GM12891 (cell line): Measurements from ENCODE around the gene TMEM161A.

Source experiments
- PAX5 ChIP-seq: IDR thresholded peaks from 2 replicates; pipeline ENCODE4 v1.6.1; 2011; ENCODE audit warnings: low read length, moderate library complexity, mild to moderate bottlenecking; ENCODE audit not compliant: insufficient read depth, severe bottlenecking
- POLR2A ChIP-seq: IDR thresholded peaks from 2 replicates; pipeline ENCODE4 v1.6.1; 2011; ENCODE audit warnings: low read depth, low read length, control low read depth
- POLR2AphosphoS5 ChIP-seq: IDR thresholded peaks from 2 replicates; pipeline ENCODE4 v1.6.1; 2011; ENCODE audit warnings: low read depth, low read length, control low read depth
- POU2F2 ChIP-seq: IDR thresholded peaks from 2 replicates; pipeline ENCODE4 v1.6.1; 2011; ENCODE audit warnings: low read depth, mild to moderate bottlenecking, control low read depth, low read length, moderate library complexity
- SPI1 ChIP-seq: IDR thresholded peaks from 2 replicates; pipeline ENCODE4 v1.6.1; 2011; ENCODE audit warnings: low read depth, low read length, control low read depth
- TAF1 ChIP-seq: IDR thresholded peaks from 2 replicates; pipeline ENCODE4 v1.6.1; 2011; ENCODE audit warnings: low read depth, low read length, control low read depth

DNA sequence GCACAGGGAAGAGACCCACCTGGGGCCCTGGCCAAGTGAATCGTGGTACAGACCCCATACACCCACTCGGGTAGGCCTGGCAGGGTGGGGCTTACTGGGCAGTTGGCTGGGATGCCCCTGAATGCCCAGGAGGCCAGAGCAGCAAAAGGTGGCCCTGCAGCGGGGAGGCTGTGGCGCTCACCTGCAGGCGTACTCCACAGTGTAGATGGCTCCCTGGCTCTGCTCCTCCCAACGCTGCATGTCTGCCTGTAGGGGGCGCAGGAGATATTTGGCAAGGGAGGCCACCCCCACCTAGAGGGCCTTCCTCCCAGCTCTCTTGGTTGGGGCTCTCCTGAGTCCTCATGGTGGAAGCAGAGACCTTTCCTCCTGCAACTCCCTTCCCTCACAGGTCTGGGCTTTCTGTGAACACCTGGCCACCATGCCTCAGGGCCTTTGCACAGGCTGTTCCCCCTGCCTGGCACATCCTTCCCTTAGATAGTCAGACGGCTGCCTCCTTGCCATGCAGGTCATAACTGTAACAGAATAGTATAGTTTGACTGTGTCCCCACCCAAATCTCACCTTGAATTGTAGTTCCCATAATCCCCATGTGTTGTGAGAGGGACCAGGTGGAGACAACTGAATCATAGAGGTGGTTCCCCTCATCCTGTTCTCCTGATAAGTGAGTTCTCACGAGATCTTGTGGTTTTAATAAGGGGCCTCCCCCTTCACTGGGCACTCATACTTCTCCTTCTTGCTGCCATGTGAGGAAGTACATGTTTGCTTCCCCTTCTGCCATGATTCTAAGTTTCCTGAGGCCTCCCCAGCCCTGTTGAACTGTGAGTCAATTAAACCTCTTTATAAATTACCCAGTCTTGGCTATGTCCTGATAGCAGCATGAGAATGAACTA lies 47.8 kb upstream of the TMEM161A start:
- TF ChIP-seq POLR2AphosphoS5 (no peak), POLR2A (no peak), SPI1 (no peak), TAF1 (no peak), POU2F2 (no peak), PAX5 (no peak)
